MM.1S (cell line): ENCODE measurements around the gene TEDDM1.

Source experiments
- DNase-seq: peaks from one replicate; pipeline ENCODE4 v3.0.0-alpha.2; 2015
- H2AFZ ChIP-seq: fragments of 300-600 bp; sonication (generic); 2 replicates; pipeline ENCODE4 v1.6.0; 2016; ENCODE audit warnings: antibody characterized with exemption, low read length
- H3F3A ChIP-seq: fragments of 300-600 bp; sonication (generic); 2 replicates; pipeline ENCODE4 v1.6.1; 2016; ENCODE audit warnings: mild to moderate bottlenecking, antibody characterized with exemption, low read length, moderate library complexity, mixed read lengths; ENCODE audit not compliant: insufficient read depth
- H3K27ac ChIP-seq: fragments of 300-600 bp; sonication (generic); 2 replicates; pipeline ENCODE4 v1.5.1; 2016; ENCODE audit warnings: mild to moderate bottlenecking, low read length
- H3K27me3 ChIP-seq: fragments of 300-600 bp; sonication (generic); replicated peaks from 2 replicates; pipeline ENCODE4 v1.6.0; 2016; ENCODE audit warnings: low read length; ENCODE audit not compliant: insufficient read depth
- H3K36me3 ChIP-seq: fragments of 300-600 bp; sonication (generic); replicated peaks from 2 replicates; pipeline ENCODE4 v1.6.1; 2016; ENCODE audit warnings: mild to moderate bottlenecking, low read length, mixed read lengths; ENCODE audit not compliant: insufficient read depth
- H3K4me1 ChIP-seq: fragments of 300-600 bp; sonication (generic); 2 replicates; pipeline ENCODE4 v1.6.1; 2016; ENCODE audit warnings: low read length, mixed read lengths
- H3K4me2 ChIP-seq: fragments of 300-600 bp; sonication (generic); 2 replicates; pipeline ENCODE4 v1.6.0; 2016; ENCODE audit warnings: low read depth, low read length
- H3K4me3 ChIP-seq: fragments of 300-600 bp; sonication (generic); 2 replicates; pipeline ENCODE4 v1.5.1; 2016; ENCODE audit warnings: low read length, mixed read lengths
- H3K79me2 ChIP-seq: fragments of 300-600 bp; sonication (generic); 2 replicates; pipeline ENCODE4 v1.6.1; 2016; ENCODE audit warnings: mixed run types, low read length, mixed read lengths
- H3K9ac ChIP-seq: fragments of 300-600 bp; sonication (generic); 2 replicates; pipeline ENCODE4 v1.6.1; 2016; ENCODE audit warnings: low read length, mixed read lengths
- H3K9me2 ChIP-seq: fragments of 300-600 bp; sonication (generic); replicated peaks from 2 replicates; pipeline ENCODE4 v1.6.1; 2016; ENCODE audit warnings: mild to moderate bottlenecking, low read length, mixed read lengths; ENCODE audit not compliant: insufficient read depth
- H3K9me3 ChIP-seq: fragments of 300-600 bp; sonication (generic); replicated peaks from 2 replicates; pipeline ENCODE4 v1.6.1; 2016; ENCODE audit warnings: mild to moderate bottlenecking, low read length, mixed read lengths; ENCODE audit not compliant: insufficient read depth
- H4K20me1 ChIP-seq: fragments of 300-600 bp; sonication (generic); 2 replicates; pipeline ENCODE4 v1.6.1; 2016; ENCODE audit warnings: mild to moderate bottlenecking, low read length, moderate library complexity, mixed read lengths; ENCODE audit not compliant: insufficient read depth
- CTCF ChIP-seq: fragments of 300-600 bp; sonication (generic); IDR thresholded peaks from 2 replicates; pipeline ENCODE4 v1.5.1; 2016; ENCODE audit warnings: antibody characterized with exemption, low read length, mixed read lengths
- EZH2 ChIP-seq: fragments of 300-600 bp; sonication (generic); optimal IDR thresholded peaks from 2 replicates; pipeline ENCODE3; 2017; ENCODE audit warnings: low read depth, mild to moderate bottlenecking, antibody characterized with exemption, low read length, mixed read lengths
- EZH2phosphoT487 ChIP-seq: fragments of 300-600 bp; sonication (generic); IDR thresholded peaks from 2 replicates; pipeline ENCODE4 v1.6.1; 2018; ENCODE audit warnings: antibody characterized with exemption, low read length

Gene TEDDM1

DNA sequence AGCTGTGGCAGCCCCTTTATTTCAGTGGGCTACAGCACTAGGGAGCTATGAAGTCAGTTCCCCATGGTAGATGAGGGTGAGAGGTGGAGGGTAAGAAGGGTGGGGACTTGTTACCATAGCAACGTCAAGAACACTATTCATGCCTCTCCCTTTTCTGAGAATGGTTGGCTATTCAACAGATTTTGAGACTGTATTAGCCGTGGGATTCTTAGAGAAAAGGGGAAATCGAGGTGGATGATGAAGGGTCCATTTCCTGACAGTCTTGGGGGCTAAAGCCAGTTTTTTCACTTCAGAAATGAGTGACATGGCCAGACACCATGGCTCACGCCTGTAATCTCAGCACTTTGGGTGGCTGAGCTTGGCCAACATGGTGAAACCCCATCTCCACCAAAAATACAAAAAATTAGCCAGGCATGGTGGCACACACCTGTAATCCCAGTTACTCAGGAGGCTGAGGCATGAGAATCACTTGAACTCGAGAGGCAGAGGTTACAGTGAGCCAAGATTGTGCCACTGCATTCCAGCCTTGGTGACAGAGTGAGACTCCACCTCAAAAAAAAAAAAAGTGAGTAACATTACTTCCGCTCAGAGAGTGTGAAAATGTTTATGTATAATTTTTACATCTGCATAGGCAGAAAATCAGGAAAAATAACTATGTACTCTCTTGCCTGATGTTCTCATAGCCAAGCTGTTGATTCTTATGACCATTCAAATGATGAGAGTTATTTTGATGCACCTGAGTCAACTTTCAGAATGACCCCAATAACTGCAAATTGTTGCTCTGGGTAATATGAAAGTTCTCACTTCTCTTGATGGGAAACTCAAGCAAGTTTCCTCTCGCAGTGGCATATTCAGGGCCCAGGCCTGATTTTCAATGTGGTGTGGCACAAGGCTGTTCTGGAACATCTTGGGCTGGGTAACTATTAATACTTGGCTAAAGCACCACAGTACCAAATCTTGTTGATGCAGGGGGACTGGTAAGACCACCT is 26.3 kb upstream of the TEDDM1 start:
- H3K79me2 ChIP-seq = no peaks in the 10 kb centered on the region
- no peaks in the 10 kb centered on the region for H3K9me2 ChIP-seq
- H3K9ac ChIP-seq = no peak overlapping the region
- no peak overlapping the region for H3K4me2 ChIP-seq
- no peaks in the 10 kb centered on the region for H4K20me1 ChIP-seq
- no peaks in the 10 kb centered on the region for H3K36me3 ChIP-seq
- H2AFZ ChIP-seq = no peak overlapping the region
- no peak overlapping the region for H3K4me3 ChIP-seq
- 0 out of 2 replicates have a peak, but pooled peaks cover 5% of the 10 kb centered on the region for H3F3A ChIP-seq
- peak; percentile 46 for DNase-seq
- H3K4me1 ChIP-seq = peaks cover 20% of the 10 kb centered on the region
- no peaks in the 10 kb centered on the region for H3K27me3 ChIP-seq
- no peaks in the 10 kb centered on the region for H3K9me3 ChIP-seq
- TF ChIP-seq EZH2 (no peak), EZH2phosphoT487 (no peak), CTCF (no peak)
- H3K27ac ChIP-seq = peak overlapping the region; percentile 26; the same call in 1 of the 2 replicates

- no peaks in the 10 kb centered on the region for H3K9me2 ChIP-seq
- TF ChIP-seq CTCF = no peak
- H3K4me2 ChIP-seq = no peak overlapping the region
- H3F3A ChIP-seq = no peaks in the 10 kb centered on the region
- H3K27me3 ChIP-seq = no peaks in the 10 kb centered on the region
- no peaks in the 10 kb centered on the region for H3K9me3 ChIP-seq
- H3K27ac ChIP-seq = no peak overlapping the region
- no peaks in the 10 kb centered on the region for H3K4me1 ChIP-seq
- no peaks in the 10 kb centered on the region for H3K79me2 ChIP-seq
- no peak overlapping the region for H3K9ac ChIP-seq
- H3K4me3 ChIP-seq = no peak overlapping the region
- H3K36me3 ChIP-seq = no peaks in the 10 kb centered on the region
- H2AFZ ChIP-seq = no peak overlapping the region
- H4K20me1 ChIP-seq = no peaks in the 10 kb centered on the region
- DNase-seq = no peak
Observed at GRCh38 chr1:182415789-182416188, 15.3 kb upstream of the TEDDM1 start.

DNA sequence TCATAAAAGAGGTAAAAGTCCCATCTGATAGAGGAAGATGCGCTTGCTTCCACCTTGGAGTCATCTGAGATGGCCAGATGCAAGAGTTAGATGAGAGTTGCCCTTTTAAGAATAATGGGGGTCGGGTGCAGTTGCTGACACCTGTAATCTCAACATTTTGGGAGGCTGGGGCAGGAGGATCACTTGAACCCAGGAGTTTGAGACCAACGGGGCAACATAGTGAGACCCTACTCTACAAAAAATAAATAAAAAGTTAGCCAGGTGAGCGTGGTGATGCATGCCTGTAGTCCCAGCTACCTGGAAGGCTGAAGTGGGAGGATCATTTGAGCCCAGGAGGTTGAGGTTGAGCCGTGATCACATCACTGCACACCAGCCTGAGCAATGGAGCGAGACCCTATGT is 13.5 kb upstream of the TEDDM1 start:
- no peak for DNase-seq
- Histone ChIP-seq H2AFZ (no peak overlapping the region), H3K9ac (no peak overlapping the region), H3K4me2 (no peak overlapping the region), H3F3A (no peaks in the 10 kb centered on the region), H3K27ac (no peak overlapping the region), H3K4me1 (no peaks in the 10 kb centered on the region), H3K9me2 (no peaks in the 10 kb centered on the region), H3K36me3 (no peaks in the 10 kb centered on the region), H3K9me3 (no peaks in the 10 kb centered on the region), H4K20me1 (no peaks in the 10 kb centered on the region), H3K4me3 (no peak overlapping the region), H3K79me2 (no peaks in the 10 kb centered on the region), H3K27me3 (no peaks in the 10 kb centered on the region)
- no peak for TF ChIP-seq EZH2
- TF ChIP-seq CTCF = no peak
- no peak for TF ChIP-seq EZH2phosphoT487
